ENCODE data around the gene NELFA.

DNA sequence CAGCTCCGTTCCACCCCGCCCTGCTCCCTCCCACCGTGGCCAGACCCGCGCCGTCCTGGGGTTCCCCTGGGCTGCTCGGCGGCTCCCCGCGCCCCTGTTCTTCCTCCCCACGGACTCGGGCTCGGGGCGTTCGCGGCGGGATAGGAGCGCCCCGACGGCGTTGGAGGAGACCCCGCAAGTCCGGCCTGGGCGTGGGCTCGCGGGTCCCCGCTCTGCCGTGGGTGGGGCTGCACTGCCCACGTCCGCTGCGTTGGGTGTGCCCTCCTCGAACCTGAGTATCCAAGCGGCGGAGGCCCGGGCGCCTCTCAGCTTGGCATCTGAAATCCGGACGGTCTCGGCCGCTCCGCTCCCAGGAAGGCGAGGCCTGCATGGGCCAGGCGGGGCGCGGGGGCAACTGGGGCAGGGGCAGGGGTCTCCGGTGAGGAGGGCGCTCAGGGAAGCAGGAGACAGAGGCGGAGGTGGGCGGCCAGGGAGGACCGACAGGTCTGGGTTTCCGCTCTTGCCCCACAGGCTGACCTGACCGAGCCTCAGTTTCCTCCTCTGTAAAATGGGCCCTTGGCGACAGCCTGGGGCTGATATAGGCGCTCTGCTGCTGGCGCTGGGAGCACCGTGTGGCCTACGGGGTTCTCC lies 38.4 kb upstream of the NELFA start:
- TF ChIP-seq, protein P1, sequence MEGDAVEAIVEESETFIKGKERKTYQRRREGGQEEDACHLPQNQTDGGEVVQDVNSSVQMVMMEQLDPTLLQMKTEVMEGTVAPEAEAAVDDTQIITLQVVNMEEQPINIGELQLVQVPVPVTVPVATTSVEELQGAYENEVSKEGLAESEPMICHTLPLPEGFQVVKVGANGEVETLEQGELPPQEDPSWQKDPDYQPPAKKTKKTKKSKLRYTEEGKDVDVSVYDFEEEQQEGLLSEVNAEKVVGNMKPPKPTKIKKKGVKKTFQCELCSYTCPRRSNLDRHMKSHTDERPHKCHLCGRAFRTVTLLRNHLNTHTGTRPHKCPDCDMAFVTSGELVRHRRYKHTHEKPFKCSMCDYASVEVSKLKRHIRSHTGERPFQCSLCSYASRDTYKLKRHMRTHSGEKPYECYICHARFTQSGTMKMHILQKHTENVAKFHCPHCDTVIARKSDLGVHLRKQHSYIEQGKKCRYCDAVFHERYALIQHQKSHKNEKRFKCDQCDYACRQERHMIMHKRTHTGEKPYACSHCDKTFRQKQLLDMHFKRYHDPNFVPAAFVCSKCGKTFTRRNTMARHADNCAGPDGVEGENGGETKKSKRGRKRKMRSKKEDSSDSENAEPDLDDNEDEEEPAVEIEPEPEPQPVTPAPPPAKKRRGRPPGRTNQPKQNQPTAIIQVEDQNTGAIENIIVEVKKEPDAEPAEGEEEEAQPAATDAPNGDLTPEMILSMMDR (IDR thresholded peaks at IDR 0.05): no peak
- TF ChIP-seq POLR2A (IDR thresholded peaks at IDR 0.05): no peak

Measured in right lobe of liver (tissue), 4 donors.